ENCODE results near the gene MOB3B.
A peak's percentile ranks its signal among the peaks of the same experiment; 100 is the strongest.

MOB3B gene

DNA sequence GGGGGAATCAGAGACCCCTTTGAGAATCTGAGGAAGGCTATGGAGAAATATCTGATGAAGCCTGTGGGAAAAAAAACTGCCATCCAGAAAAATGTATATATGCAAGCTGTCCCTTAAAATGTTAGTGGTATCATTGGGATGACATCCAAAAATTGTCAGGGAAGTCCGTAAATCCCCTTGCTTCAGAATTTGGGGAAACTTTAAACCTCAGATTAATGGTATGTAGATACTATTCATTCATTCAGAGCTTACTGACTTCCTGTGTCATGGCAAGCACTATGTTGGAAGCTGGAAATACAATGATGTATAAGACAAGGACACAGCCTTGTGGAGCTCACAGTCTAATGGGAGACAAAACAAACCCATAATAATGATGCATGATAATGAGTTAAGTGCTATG, 10.9 kb upstream of the MOB3B start:
- DNase-seq (ENCODE audit: low read depth) = no peak

GRCh38 chr9:27539479-27540441, 10.1 kb upstream of the MOB3B start:
- peak; percentile 90 for DNase-seq (ENCODE audit: low read depth)

DNA sequence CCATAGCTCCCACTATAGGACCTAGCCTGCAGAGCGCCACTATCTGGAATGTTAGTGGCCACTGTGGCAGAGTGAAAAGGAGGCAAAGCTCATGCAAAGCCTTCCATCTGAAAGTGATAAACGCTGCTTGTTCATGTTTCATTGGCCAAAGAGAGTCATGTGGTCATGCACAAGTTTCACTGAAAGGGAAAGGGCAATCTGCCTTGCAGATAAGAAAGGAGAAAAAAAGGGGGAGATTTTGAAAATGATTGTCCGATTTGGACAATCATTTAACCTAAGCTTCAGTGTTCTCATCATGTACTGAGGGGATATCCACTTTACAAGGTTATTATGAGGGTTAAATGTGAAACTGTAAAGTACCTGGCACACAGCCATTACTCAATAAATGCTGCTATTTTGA, 9.0 kb upstream of the MOB3B start:
- DNase-seq (ENCODE audit: low read depth) = no peak

DNA sequence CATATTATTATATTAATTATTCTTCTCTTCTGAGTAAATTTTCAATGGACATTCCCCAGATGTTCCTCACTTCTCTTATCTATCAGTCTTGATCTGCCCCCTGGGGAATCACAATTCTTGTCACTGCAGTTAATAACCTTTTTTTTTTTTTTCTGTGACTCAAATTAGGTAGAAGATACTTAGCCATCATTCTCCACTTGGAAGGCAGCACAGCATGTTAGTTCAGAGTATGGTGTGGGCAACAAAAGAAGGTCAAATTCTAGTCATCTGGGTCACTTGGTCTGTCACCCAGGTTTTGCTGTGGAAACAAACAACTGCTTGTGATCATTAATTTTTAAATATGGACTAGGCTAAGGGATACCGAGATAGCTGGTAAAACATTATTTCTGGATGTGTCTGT, 8.1 kb upstream of the MOB3B start:
- no peak for DNase-seq (ENCODE audit: low read depth)

GRCh38 chr9:27537027-27537435, 7.4 kb upstream of the MOB3B start:
- no peak for DNase-seq (ENCODE audit: low read depth)

- DNase-seq (ENCODE audit: low read depth) = no peak
These were observed 6.6 kb upstream of the MOB3B start for GRCh38 chr9:27536168-27536567.

DNA sequence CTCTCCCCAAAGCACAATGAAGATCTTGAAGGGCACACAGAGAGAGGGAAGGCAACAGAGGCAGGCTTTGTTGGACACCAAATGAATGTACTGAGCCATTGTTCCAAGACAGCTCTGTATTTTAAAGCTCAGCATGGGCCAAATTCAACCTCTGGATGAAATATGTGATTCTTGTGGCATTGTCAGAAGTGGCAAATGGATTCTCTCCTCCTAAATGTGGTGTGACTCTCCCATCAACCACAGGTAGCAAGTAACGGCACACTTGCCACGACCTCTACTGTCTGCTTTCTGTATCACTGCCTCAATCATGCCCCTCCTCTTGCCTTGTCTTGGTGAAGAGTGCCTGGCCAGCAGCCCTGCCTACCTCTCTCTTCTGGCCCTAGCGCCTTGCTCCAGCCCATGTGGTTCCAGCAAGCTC, 6.1 kb upstream of the MOB3B start:
- DNase-seq (ENCODE audit: low read depth) = no peak

GRCh38 chr9:27534658-27535209, 5.1 kb upstream of the MOB3B start:
- no peak for DNase-seq (ENCODE audit: low read depth)

DNA sequence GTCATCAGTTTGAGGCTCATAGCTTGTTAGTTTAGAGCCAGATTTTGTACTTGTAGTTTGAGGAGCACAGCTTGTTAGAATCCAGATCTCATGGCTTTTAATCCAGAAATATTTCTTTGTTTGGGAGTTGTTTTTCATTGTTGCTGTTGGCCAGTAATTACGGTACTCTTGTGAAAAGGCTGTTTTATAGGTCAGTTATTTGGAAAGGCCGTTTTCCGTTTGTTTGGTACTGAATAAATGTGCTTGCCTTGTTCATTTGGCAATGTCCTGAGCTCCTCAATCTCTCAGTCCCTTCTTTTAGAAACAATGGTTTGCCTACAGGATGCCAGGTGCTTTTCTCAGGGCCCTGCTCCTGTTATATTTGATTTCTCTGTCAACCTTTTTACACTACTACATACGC, 4.5 kb upstream of the MOB3B start:
- peak; percentile 56 for DNase-seq (ENCODE audit: low read depth)

- DNase-seq (ENCODE audit: low read depth) = no peak
These were observed 3.7 kb upstream of the MOB3B start for GRCh38 chr9:27533311-27533710.

DNA sequence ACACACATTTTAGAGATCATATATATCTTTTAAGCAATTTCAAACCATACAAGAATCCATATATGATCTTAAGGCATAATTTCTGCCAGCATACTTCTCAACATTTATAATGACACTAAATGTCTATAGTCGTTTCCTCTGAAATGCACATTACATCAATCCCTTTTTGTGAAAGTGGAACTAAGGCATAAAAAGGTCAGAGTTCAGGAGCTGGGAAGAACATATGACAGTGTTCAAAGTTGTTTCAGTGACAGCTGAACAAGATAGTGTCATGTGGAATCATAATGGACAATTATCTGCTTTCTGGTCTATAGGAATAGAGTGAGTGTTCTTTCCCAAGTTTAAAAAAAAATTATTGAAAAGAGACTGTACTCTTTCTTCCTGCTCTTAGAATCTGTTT, 2.4 kb upstream of the MOB3B start:
- no peak for DNase-seq (ENCODE audit: low read depth)

DNA sequence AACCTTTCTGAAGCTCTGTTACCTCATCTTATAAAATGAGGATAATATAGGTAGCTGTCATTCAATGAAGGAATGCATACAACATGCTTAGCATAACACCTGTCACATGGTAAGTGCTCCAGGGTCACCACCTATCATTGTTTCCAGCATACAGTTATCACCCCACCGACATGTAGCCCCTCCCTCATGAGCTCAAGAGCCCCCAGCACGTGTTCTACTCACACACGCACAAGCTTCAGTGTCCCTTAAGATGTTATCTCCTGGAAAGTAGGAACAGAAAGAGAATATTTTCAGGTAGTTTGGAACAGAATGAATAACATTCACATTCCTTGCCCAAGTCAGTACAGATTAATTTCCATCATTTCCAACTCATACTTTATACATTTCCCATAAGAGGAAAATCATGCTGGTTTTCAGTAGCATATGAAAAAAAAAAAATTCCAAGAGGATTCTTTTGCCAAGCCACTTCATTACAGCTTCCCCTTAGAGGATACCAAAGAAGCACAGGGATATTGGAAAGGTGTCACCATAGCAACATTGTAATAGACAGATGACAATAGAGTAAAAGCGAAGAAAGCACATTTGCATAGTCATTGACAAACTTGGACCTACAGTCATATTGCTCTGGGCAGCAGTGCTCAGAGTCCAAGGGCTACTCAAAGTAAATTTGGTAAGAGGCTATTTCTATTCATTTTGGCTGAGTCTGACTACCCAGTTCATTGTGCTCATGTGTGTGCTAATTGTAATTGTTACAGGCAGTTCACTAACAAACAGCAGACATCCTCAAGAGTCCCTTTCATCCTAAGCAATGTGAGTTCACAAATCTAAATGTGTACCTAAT, 1.5 kb upstream of the MOB3B start:
- no peak for DNase-seq (ENCODE audit: low read depth)

- no peak for DNase-seq (ENCODE audit: low read depth)
These were observed 713 bp downstream of the MOB3B start for GRCh38 chr9:27528886-27529315.

DNA sequence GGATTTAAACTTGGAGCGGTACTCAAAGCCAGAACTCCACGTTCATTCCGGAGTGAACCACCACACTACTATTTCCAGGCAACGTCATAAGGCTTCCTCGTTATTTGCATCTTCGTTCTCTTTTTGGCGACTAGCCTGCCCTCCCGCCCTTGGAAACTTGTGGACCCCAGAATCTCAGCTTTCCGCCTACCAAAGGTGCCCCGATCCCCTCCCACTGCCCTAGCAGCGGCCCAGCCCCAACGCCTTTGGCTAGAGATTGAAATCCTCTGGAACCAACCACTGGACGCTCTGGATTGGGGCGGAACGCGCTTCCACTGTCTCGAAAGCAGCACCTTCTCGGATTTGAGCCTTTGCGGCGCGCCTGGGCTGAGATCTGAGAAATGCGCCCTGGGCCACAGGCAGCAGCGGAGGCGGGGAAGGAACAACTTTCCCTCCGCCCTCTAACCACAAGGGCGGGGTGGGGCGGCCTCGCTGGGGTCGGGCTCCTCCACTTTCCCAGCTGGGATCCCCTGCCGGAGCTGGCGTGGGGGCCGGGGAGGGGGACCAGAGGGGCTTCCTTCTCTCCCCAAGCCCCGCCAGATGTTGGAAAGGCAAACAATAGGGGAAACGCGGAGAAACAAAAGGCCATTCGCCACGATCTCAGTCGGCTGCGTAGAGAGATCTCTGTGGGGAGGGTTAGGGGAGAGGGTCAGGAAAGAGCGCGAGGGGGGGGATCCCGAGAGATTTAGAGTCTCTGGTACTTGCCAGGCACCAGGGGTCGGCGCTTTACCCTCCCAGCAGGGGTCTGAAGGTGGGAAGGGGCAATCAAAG, 1.3 kb downstream of the MOB3B start:
- DNase-seq (ENCODE audit: low read depth) = peak; percentile 55

- DNase-seq (ENCODE audit: low read depth) = no peak
These were observed 1.9 kb downstream of the MOB3B start for GRCh38 chr9:27527702-27528075.

DNA sequence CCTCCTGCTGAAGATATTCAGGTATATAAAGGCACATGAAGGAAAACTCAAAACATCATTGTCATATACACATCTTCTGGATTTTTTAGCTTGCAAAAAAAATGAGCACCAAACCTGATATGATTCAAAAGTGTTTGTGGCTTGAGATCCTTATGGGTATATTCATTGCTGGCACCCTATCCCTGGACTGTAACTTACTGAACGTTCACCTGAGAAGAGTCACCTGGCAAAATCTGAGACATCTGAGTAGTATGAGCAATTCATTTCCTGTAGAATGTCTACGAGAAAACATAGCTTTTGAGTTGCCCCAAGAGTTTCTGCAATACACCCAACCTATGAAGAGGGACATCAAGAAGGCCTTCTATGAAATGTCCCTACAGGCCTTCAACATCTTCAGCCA, 5.4 kb downstream of the MOB3B start, which contains the start of gene IFNK:
Gene IFNK (plus strand): TSS at position 55 of the 400 bp plus-strand sequence. CDS start 47 bp downstream, at position 102.
- DNase-seq (ENCODE audit: low read depth) = no peak

GRCh38 chr9:27523141-27523540, 6.5 kb downstream of the MOB3B start:
- no peak for DNase-seq (ENCODE audit: low read depth)

GRCh38 chr9:27520986-27521385, 8.6 kb downstream of the MOB3B start:
- no peak for DNase-seq (ENCODE audit: low read depth)

DNA sequence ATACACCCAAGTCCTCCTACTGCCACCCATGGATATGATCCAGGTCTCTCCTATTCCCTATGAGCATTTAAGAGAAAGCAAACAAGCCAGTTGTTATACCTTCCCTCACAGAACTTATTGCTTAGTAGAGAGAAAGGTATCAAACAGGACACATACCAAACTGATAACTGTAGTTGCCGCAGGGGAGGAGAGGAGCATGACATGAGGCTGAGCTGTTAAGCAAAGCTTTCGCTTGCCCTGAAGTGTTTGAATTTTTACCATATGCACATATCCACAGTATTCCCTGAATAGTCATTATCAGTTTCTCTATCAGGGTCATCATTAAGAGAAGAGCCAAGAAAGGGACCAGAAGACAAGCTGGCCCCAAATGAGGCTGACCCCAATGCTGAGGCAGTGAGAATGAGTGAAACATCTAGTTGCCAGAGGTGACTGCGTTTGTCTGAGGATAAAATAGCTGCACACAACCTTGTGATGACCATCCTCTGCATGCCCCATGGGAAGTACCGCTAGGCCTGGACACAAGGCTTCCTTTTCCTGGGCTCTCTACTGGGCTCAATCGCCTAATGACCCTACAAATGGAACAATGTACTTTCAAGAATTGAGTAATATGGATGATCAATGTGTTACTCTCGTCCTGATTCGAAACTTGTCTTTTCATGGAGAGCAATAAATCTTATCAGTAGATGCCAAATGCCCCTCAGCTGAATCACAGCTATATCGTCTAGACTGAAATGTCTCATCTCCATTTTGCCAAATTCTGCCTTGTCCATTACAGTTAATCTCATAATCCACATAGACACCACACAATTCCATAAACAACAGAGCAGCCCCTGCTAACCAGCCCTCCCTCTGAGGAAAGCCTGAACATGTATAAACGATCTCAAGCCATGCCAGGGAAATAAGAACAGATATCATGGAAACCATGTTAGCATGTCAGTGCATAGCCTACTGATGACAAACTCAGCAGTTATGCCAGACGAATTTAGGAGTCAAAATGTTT, 9.8 kb downstream of the MOB3B start:
- DNase-seq (ENCODE audit: low read depth) = no peak

DNA sequence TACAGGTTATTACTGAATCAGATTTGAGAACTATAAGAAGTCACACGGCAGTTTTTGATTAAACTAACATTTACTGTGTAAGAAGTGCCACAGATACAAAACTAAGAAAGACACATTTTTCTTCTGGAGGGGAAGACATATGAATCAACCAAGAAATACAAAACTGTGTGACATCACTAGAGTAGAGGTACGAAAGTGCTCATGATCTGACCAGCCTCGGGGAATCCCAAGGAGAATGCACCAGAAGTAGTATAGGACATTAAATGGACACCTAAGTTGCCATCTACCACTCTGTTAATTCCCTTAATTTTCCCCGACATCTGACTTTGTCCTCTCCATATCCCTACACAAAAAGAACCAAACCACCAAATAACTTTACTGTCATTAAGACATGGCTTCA, 10.8 kb downstream of the MOB3B start:
- DNase-seq (ENCODE audit: low read depth) = no peak
